Measurements from ENCODE around the gene VPS13A. TPM values are rescaled to one million over a fixed set of nuclear protein-coding genes. Genes with fewer than 3 reads are reported as not detected.
"Not testable (repeated sequence)": the region's sequence is repeated elsewhere in the genome, so short reads cannot be mapped to it uniquely, and the experiment has no call there.

VPS13A gene
- total RNA-seq, 1 experiment from 2014 or later: 17.5 TPM

DNA sequence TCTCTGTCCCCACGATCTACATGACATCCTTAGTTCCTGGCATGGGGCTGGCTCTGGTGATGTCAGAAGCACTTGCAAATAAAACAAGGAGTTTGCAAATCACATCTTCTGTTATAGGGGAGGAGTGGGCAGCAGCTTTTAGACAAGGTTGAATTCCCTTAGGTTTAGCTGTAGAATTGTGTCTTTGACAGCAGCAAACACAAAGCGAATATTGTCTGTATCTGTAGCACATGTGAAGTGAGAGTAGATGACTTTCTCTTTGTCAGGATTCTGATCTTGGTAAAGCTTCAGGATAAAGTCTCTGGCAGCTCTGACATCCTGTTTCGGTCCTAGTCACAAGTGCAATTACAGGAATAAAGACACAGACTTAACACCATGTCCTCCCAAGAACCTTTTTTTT lies 246.5 kb downstream of the VPS13A start:
- DNase-seq (ENCODE audit: low read depth): no peak

DNA sequence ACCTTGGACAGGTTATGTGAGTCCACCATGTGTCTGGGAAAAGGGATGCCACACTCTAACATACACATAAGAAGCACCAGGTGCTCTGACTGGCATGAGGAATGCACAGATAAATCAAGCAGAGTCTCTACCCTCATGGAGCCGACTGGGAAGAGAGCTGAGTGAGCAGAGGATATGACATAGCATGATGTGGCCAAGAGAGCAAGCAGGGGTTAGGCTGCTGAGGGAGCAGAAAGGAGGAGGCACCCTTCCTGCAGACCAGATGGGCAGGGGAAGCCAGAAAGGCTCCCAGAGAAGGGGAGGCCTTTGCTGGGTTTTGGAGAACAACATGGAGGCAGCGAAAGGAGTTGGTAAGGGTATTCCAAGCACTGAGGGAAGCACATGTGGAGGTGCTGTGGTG lies 247.7 kb downstream of the VPS13A start:
- DNase-seq (ENCODE audit: low read depth): no peak

DNA sequence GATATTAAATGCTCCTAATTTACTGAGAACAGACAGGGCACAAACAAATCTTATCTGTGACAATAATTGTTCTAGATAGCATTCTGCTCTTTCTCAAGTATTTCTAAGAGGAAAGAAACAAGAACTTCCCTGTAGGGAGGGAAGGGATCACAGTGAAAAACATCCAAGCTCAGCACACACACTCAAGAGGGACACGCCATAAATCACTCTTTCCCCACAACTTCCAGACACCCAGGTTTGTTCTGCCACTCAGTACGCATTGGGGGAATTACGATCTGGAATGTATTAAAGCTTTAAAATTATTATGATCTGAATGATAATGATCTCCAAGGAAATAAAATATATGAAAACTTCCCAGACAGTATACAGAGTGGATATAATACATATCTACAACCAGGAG lies 249.4 kb downstream of the VPS13A start:
- DNase-seq (ENCODE audit: low read depth): no peak

DNA sequence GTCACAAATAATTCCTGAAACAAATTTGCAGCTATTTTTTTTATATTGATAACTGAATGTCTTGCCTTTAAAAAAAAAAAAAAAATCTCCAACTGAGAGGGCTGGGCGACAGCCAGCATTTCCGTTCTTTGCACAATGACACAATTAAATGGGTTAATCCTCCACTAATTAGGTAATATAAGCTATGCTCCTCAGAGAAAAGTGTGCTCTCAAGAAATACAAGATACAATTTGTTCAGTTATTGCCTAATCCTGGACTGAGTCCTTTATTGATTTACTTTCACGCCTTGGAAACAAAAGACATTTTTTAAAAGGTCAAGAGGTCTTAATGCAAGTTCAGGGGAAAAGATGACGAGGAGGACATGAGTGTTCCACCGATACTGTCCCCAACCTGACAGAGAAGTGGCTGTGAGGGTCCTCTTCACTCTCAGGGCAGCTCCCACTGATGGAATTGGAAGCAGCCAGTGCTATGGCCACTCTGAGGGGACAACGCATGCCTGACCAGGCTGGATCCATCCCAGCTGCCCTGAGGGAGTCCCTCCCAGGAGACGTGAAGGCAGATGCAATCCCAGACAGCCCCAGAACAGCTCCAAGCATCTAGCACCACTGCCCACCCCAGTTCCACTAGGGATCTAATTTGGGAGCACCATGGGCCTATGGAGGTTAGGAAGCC lies 250.1 kb downstream of the VPS13A start:
- no peak for DNase-seq (ENCODE audit: low read depth)

DNA sequence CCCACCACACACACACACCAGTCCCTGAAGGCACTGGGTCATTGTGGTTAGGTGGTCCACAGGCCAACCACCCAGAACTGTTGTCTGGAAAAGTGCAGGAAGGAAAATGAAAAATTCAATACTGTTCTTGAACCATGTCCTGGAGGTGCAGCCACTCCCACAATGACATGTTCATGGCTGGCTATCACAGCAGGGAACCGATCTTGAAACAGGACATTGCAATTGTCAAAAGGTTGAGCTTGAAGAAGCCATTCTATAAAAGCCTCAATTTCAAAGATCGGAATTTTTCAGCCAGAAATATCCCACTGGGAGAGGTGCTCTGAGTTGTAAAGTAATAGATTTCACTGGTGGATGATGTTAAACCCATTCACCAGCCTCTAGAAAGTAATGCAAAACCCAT lies 252.6 kb downstream of the VPS13A start:
- no peak for DNase-seq (ENCODE audit: low read depth)

DNA sequence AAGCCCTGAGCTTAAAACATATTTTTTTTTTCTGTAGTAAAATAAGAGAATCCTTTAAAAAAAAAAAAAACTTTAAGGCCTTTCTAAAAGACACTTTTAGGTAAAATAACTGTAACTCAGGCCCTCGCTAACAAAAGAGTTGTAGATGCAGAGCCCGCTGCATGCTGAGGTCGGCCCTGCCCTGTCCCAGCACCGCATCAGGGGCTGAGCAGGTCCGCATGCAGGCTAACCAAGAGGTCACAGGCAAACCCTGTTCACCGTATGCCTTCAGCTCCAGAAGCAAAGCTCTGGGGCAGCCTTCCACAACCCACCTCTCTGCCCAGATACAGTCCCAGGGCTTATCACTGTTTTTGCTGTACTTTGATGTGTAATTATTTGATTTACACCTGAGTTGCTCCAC lies 254.7 kb downstream of the VPS13A start:
- DNase-seq (ENCODE audit: low read depth): no peak

DNA sequence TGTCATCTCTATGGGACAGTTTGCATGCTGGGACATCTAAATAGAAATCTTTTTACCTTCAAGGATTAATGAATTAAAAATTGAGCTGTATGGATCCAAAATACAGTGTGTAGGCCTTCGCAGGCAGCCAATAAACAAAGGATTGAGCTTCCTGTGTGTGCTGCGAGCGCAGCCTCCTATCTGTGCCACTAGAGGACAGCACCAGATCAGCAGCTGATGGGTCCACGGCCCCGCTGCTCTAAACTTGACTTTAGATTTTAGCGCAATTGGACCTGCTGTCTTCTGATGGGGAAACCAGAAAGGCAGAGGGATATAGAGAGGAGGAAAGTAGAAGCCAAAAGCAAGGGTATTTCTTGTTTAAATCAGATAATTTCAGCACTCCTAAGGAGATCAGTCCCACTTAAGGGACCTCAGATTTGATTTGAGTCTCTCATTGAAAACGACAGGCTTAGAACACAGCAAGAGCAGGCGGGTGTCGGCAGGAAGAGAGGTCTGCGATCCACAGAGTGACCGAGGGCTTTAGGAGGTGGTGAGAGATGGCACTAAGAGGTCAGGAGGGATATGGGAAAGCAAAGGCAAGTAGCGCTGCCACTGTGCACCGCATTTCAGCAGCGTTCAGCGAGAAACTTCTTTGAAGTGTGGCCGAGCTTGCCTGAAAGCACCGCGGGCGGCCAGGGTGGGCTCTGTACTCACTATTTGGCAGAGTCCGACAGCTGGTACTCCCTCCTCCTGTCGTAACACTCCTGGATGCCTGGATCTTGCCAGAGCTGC lies 256.5 kb downstream of the VPS13A start:
- DNase-seq (ENCODE audit: low read depth): peak; percentile 69

DNA sequence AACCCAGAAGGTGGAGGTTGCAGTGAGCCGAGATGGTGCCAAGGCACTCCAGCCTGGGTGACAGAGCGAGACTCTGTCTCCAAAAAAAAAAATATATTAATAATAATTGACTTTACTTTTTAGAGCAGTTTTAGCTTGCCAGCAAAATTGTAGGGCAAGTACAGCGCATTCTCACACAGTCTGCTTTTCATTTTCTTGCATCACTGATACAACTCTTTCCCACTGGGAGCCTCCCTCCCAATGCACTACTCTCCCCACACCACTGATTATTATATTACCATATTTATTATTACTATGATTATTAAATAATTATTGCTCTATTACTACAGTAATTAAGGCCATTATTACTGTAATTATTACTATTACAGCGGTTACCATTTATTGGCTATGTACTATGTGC lies 257.9 kb downstream of the VPS13A start:
- no peak for DNase-seq (ENCODE audit: low read depth)

DNA sequence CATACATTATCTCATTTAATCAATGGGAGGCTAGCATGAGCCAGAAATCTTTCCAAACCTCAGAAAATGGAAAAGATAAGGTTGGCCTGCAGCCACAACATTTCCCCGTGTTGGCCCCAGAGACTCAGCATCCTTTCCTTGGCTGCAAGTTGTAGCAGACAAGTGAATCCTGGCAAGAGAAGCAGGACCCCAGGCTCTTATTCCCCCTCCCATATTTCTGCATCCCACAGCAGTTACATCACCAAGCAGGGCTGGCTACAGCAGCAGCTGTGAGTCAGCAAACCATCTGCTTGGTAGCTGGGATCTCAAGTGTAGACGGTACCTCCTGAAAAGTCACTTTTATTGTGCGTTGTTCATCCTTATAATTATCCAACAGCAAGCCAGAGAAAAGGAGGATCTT lies 258.4 kb downstream of the VPS13A start:
- DNase-seq (ENCODE audit: low read depth): no peak

DNA sequence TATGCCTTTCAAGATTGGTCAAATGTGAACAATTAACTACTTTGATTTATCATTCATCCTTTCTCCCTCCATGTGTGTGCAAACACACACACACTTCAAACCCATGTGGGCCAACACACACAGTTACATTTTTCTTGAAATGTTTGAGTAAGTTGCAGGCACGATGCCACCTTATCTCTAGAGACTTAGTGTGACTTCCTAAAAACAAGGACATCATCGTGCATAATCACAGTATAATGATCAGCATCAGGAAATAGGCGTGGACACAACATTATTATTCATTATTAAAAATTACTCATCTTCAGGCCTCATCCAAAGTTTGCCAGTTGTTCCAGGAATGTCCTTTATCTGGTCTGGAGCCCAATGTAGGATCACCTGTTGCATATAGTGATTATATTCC lies 261.3 kb downstream of the VPS13A start:
- no peak for DNase-seq (ENCODE audit: low read depth)

DNA sequence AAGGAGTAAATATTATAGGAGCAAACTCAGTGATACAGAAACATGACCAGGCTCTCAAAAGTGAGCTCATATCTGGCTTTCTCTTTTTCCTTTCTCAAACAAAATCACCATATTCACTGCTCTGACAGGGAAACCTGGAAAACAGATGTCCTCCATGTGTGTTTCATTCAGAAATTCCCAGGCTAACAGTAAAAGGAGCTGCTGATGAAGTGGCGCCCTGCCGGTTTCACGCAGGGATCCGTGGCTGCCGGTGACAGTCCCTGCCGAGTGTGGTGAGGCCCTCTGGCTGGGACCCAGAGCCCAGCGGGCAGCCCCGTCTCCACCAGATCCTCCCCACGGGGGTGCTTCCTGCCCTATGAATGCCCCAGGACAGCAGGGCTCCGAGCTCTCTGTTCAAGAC lies 262.7 kb downstream of the VPS13A start:
- peak; percentile 64 for DNase-seq (ENCODE audit: low read depth)

DNA sequence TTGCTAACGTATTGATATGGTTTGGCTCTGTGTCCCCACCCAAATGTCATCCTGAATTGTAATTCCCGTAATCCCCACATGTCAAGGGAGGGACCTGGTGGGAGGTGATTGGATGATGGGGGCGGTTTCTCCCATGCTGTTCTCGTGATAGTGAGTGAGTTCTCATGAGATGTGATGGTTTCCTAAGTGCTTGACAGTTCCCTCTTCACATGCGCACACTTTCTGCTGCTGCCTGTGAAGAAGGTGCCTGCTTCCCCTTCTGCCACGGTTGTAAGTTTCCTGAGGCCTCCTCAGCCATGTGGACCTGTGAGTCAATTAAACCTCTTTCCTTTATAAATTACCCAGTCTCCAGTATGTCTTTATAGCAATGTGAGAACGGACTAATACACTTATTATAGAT lies 263.8 kb downstream of the VPS13A start:
- DNase-seq (ENCODE audit: low read depth): not testable (repeated sequence)

DNA sequence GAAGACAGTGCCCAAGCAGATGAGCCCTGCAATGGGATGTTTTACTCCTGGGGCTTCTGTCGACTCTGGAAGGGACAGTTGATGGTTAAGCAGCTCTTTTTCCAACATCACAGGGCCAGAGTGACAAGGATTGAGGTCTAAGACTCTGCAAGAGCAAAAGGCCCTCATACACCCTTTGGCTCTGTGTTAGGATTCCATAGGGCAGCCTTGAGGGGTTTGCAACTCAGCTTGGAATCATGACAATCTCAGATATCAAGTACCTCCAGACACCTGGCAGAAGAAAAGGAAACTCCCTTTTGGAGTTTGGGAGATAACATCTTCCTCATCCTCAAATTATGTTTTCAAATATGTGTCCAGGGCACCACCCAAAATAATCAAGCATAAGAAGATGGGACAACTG lies 265.1 kb downstream of the VPS13A start:
- no peak for DNase-seq (ENCODE audit: low read depth)

DNA sequence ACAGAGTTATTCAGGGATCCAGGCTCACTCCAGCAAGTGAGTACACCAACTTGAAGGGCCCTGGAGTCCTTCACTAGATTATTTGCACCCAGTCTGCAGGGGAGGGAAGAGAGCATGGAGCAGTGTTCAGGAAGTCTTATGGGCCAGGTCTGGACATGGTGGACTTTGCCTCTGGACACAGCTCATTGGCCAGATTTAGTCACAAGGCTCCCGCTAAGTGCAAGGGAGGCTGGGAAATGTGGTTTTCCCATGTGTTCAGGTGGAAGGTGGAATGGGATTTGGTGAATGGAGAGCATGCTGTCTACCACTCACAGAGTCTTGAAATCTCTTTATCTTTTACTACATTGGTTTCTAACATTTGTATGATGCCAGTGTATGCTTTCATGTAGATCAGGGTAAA lies 270.3 kb downstream of the VPS13A start:
- DNase-seq (ENCODE audit: low read depth): no peak

DNA sequence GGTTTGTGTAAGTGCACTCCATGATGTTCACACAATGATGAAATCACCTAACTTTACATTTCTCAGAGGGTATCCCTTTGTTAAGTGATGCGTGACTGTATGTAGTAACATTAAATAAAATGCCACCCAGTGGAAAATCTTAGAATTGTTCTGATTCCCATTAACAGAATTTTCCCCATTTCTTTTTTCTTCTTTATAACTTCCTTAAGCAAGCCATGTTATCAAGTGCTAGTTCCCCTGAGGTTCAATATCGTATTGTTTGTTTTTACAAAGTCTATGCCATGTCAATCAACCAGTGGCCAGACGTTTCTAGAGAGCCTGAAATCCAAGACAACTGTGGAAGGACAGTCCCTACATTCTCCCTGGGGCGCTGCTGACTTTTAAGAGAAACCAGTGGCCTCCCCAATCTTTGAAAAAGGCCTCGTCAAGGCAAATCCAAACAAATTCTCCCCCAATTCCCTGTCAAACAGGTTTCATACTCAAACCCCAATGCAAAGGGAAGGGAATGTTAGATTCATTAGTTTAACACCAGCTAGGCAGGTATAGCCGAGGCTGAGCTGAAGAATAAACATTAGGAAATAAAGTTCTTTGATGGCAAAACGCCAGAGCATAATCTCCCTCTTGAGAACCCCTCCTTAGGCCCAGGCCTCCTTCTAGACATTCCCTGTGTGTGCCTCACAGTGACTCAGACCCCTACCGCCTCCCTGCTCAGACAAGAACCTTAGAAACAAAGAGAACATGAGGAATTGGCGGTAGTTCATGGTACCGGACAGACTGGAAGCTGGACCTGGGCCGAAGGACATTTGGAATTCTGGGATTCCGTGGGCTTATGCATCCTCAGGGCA lies 272.1 kb downstream of the VPS13A start:
- peak; percentile 70 for DNase-seq (ENCODE audit: low read depth)

DNA sequence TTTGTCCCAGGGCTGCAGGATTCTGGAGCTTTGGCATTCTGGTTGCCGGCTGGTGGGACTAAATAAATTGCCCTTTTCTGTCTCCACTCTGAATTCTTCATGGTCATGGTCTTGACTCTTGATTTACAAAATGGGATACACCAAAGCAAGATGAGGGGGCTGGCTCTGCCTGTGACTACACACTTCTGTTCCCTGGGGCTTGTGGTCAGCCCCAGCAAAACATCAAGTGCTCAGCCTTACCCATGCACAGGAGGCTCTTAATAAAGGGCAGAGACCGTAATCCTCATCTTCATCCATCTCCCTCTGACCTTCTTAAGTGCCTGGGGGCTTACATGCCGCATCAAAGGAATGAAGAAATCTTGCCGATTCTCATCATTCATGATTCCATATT lies 272.7 kb downstream of the VPS13A start:
- no peak for DNase-seq (ENCODE audit: low read depth)

DNA sequence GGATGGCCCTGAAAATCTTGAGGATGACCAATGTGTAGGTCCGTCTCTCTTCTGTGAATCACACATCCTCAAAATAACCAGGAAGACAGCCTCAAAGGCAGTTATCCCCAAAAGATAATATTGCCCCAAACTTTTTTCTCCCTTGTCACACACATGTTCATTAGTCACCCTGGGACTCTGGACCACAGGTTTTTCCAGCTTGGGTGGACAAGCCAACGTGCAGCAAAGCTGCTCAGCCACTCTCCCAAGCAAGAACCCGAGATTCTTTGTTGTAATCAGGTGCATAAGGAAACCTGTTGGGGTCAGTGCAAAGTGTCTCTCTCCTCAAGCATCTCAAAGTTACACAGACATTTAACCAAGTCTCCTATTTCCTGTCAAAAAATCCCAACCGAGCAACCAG lies 274.2 kb downstream of the VPS13A start:
- no peak for DNase-seq (ENCODE audit: low read depth)

DNA sequence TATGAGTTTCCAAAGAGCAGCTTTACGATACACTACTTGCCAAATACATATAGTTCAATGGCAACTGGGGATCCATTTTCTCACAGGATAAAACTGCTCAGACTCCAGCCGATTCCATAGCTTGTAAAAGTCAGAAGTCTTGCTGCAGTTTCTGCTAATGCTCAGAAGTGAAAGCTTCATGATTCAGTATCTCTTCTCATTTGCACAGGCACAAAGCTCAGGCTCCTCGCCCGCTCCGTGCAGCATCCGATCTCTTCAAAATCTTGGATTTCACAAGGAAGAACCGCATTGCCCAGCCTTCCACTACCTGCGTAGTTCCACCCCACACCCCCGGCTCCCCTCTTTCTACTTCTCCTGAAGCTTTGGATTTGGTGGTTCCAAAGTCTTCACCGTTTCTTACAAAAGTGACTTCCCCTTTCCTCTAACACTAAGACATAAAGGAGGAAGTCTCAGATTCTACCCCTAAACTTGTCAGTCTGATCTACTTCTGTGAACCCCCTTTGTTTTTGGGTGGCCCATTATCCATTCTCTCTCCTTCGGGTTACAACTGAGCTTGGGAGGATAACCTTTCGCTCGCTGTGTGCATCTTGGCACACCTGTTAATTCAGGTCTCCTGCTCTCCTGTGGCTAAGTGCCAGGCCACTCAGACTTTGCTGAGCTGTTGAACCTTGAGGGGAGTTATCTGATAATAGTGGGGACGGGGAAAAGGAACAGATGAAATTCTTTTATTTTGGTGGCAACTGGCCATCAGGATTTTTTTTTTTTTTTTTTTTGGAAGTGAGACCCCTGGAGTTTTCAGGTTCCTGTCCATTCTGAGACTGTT lies 276.7 kb downstream of the VPS13A start:
- DNase-seq (ENCODE audit: low read depth): no peak

DNA sequence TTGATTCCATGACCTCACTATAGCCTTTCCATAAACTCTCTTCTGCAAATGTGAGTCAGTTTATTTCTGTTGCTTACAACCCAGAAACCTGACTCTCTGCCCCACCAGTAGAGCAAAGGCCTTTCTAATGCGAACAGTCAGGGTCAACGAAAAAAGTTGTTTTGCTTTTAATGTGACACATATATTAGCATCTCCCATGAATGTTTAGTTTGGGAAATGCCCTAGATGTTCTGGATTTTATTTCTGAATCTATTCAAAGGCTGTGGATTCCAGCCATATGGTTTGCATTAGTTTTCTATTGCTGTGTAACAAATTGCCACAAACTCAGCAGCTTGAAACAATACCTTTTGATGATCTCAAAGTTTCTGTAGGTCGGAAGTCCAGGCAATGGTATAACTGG lies 277.3 kb downstream of the VPS13A start:
- DNase-seq (ENCODE audit: low read depth): no peak

DNA sequence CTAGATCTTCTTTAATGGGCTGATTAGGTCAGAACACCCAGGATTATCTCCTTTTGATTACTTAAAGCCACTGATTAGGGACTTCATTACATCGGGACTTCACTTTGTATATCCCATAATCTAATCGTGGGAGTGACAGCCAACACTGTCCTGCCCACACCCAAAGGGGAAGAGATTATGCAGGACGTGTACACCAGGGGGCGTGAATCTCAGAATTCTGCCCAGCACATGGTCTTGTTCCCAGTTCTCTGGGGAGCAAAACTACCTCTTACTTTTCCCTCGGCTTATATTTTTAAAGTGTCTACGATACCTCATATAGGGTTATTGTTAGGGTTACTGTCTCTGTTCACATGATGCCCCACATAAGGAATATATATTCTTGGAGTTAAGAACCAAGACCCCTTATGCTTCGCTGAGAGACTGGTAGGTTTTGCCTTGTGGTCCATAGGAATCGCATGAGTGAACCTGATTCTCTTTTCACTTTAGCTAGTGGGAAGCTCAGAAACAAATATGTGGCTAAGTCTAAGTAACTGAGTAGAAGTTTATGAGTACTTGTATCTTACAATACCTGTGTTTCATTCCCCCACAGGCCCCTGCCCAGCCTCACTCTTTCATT lies 278.1 kb downstream of the VPS13A start:
- DNase-seq (ENCODE audit: low read depth): peak; percentile 42

DNA sequence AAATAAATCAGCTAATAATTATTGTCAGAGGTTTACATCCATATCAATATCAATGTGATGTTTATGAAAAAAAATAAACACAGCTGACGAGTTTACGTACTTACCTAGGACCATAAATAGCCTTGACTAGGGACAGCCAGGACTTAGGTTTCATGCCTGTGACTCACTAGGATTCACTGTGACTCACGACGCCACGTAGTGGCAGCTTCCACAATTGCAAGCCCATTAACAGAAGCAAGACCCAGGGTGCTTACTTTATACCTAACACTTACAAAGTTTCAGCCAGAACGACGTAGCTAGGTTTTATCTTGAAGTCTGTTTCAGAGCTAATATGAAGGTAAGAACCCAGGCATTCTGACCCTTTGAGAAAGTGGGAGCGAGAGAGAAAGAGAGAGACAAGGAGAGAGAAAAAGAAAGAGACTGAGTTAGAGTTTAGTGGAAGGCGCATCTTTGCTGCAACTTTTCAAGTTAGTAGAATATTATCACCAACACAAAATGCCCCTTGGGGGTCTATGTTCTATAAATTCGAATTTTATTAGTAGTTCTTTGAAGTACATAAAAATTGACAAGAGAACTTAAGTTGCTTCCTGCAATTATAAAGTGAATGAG lies 279.6 kb downstream of the VPS13A start:
- peak; percentile 91 for DNase-seq (ENCODE audit: low read depth)

Data from Daoy (cell line).